ENCODE measurements around the gene ATP23. TPM values are rescaled to one million over a fixed set of nuclear protein-coding genes. Genes with fewer than 3 reads are reported as not detected.

ATP23 gene
- total RNA-seq = 16.4 and 16.5 TPM in 2 replicates

GRCh38 chr12:57941165-57941894, at the start of gene ATP23:
ATP23 (plus strand) TSS chr12:57941567; CDS start chr12:57941702, 135 bp downstream.

Other genes with a start within 250 kb of the ATP23 start
- 276 and 299 TPM in 2 replicates for gene OS9, start 247.4 kb upstream of the ATP23 start, total RNA-seq
- gene AGAP2, start 202.8 kb upstream of the ATP23 start, total RNA-seq = 0.33 and 0.87 TPM in 2 replicates
- gene TSPAN31, start 196.5 kb upstream of the ATP23 start, total RNA-seq = 56.9 and 94.5 TPM in 2 replicates
- gene CDK4, start 189.3 kb upstream of the ATP23 start, total RNA-seq = 177 and 190 TPM in 2 replicates
- gene MARCHF9, start 186.5 kb upstream of the ATP23 start, total RNA-seq = 3.0 and 3.9 TPM in 2 replicates
- gene CYP27B1, start 174.5 kb upstream of the ATP23 start, total RNA-seq = under 0.01 and 0.55 TPM in 2 replicates
- 5.2 and 7.4 TPM in 2 replicates for gene METTL1, start 169.5 kb upstream of the ATP23 start, total RNA-seq
- gene EEF1AKMT3, start 169.0 kb upstream of the ATP23 start, total RNA-seq = 3.8 and 8.1 TPM in 2 replicates
- gene TSFM, start 158.8 kb upstream of the ATP23 start, total RNA-seq = 17.6 and 21.1 TPM in 2 replicates
- 0.89 and 2.2 TPM in 2 replicates for gene AVIL, start 122.8 kb upstream of the ATP23 start, total RNA-seq
- 56.1 and 70.4 TPM in 2 replicates for gene CTDSP2, start 94.8 kb upstream of the ATP23 start, total RNA-seq